Tibial nerve (tissue), 4 donors: ENCODE measurements around the gene DDX60. TPM values are rescaled to one million over a fixed set of nuclear protein-coding genes. Genes with fewer than 3 reads are reported as not detected.

Source experiments
- DNase-seq, 2 donors: peaks; one replicate each; pipeline ENCODE4 v3.0.0-alpha.2; 2019; ENCODE audit warnings: low spot score in 2 of 2
- H3K27ac ChIP-seq, 4 donors: fragments of 200-600 bp; sonication (generic) in 3 of 4; one replicate each; pipeline ENCODE4 v1.5.1; 2017 to 2019; ENCODE audit warnings: mild to moderate bottlenecking in 1 of 4
- H3K27me3 ChIP-seq, 2 donors: fragments of 200-600 bp; sonication (generic) in 1 of 2; one replicate each; pipeline versions ENCODE4 v1.5.1 to v1.6.0; 2017 to 2019
- H3K36me3 ChIP-seq, 3 donors: fragments of 200-600 bp; sonication (generic); one replicate each; pipeline ENCODE4 v1.5.1; 2018 to 2019
- H3K4me1 ChIP-seq, 4 donors: fragments of 200-600 bp; sonication (generic) in 3 of 4; one replicate each; pipeline ENCODE4 v1.5.1; 2017 to 2019
- H3K4me3 ChIP-seq, 4 donors: fragments of 200-600 bp; sonication (generic) in 3 of 4; one replicate each; pipeline ENCODE4 v1.5.1; 2017 to 2019; ENCODE audit warnings: mild to moderate bottlenecking in 1 of 4, moderate library complexity in 1 of 4
- H3K9me3 ChIP-seq, 4 donors: fragments of 200-600 bp; sonication (generic) in 3 of 4; one replicate each; pipeline ENCODE4 v1.5.1; 2017 to 2019
- CTCF ChIP-seq, 5 experiments: fragments of 200-600 bp in 3 of 5; fragments of 450-650 bp in 2 of 5; sonication (generic) in 3 of 5; IDR thresholded peaks; one replicate each; pipeline ENCODE4 v1.5.1; 2016 to 2019; ENCODE audit warnings: antibody characterized with exemption in 5 of 5, mild to moderate bottlenecking in 3 of 5, moderate library complexity in 2 of 5
- EP300 ChIP-seq, 2 donors: sonication (generic); formaldehyde crosslinking; IDR thresholded peaks; one replicate each; pipeline ENCODE4 v1.6.1; 2017; ENCODE audit warnings: antibody characterized with exemption in 2 of 2, mild to moderate bottlenecking in 1 of 2
- POLR2A ChIP-seq, 2 donors: fragments of 450-650 bp; IDR thresholded peaks; one replicate each; pipeline ENCODE4 v1.6.1; 2017; ENCODE audit warnings: antibody characterized with exemption in 2 of 2, mild to moderate bottlenecking in 2 of 2, moderate library complexity in 2 of 2
- WGBS, 2 donors: methylation state at CpG; one replicate each; pipeline ENCODE4 v1.1.5; 2018; 5-methylcytosine and 5-hydroxymethylcytosine counted together
- total RNA-seq, 4 donors: library from RNA; depleted of rRNA; stranded (reverse); fragments of >200 nt; gene quantifications; one replicate each; pipeline ENCODE4 v1.1.0, GENCODE V29; 2016

DDX60 gene
- total RNA-seq, 4 donors from 2014 or later = 9.9 to 33.9 (median 20.6) TPM

DNA sequence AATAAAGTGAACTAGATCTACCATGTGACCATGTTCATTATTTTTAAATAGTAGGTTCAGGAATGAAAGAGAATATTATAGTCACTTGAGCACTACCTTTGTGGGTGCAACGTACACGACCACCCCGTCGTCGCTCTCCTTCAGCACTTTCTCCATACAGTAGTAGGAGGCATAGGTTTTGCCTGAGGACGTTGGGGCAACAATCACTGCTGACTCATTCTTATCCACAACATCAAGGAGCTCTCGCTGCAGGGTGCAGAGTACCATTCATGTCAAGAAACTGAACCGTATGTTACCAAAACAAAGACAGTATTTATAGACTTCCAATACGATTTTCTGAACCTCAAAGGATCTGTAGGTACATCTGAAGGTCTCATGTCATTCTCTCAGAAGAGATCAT is 44.7 kb downstream of the DDX60 start:
- no peak overlapping the region for H3K4me3 ChIP-seq
- peaks cover 0 to 76% (median 12%) of the 10 kb centered on the region in 3 donors for H3K36me3 ChIP-seq
- H3K27ac ChIP-seq = no peak overlapping the region
- WGBS, 2 donors = 83 to 85% methylated on average over 9 of the region's 9 CpGs
- H3K4me1 ChIP-seq = no peaks in the 10 kb centered on the region
- H3K9me3 ChIP-seq = no peaks in the 10 kb centered on the region
- TF ChIP-seq POLR2A (IDR thresholded peaks at IDR 0.05) (no peak), CTCF (IDR thresholded peaks at IDR 0.05) (no peak), EP300 (IDR thresholded peaks at IDR 0.05) (no peak)
- DNase-seq = no peak
- H3K27me3 ChIP-seq = no peaks in the 10 kb centered on the region

GRCh38 chr4:168272488-168272887 is 46.1 kb downstream of the DDX60 start:
- Histone ChIP-seq H3K27ac (no peak overlapping the region), H3K4me3 (no peak overlapping the region), H3K27me3 (no peaks in the 10 kb centered on the region), H3K36me3 (peaks cover 0 to 76% (median 5%) of the 10 kb centered on the region in 3 donors), H3K9me3 (no peaks in the 10 kb centered on the region), H3K4me1 (no peaks in the 10 kb centered on the region)
- no peak for DNase-seq
- TF ChIP-seq EP300 (IDR thresholded peaks at IDR 0.05) (no peak), CTCF (IDR thresholded peaks at IDR 0.05) (no peak), POLR2A (IDR thresholded peaks at IDR 0.05) (no peak)
- WGBS, 2 donors = 93 to 95% methylated on average over 2 of the region's 2 CpGs

DNA sequence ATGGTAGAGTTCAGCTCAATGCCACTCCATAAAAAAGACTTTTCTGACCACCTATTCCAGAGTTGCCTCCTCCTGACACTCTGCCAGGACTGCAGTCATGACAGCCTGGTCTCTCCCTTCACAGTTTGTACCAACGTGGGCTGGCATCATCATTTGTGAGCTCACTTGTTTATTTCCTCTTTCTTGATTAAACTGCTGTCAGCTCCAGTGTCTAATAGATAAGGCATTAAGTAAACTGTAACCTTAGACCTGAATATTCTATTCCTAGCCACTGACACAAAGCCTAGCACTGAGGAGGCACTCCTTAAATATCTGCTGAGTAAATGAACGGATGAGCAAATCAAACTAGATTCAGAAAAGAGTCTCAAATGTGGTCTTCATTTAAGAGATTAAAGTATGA is 48.7 kb downstream of the DDX60 start:
- H3K4me1 ChIP-seq = no peaks in the 10 kb centered on the region
- H3K36me3 ChIP-seq = peaks cover 0 to 81% (median 0%) of the 10 kb centered on the region in 3 donors
- no peak for DNase-seq
- H3K4me3 ChIP-seq = no peak overlapping the region
- H3K27ac ChIP-seq = no peak overlapping the region
- no peaks in the 10 kb centered on the region for H3K9me3 ChIP-seq
- TF ChIP-seq POLR2A (IDR thresholded peaks at IDR 0.05) (no peak), EP300 (IDR thresholded peaks at IDR 0.05) (no peak), CTCF (IDR thresholded peaks at IDR 0.05) (no peak)
- WGBS, 2 donors = 74 to 80% methylated on average over 2 of the region's 2 CpGs
- H3K27me3 ChIP-seq = no peaks in the 10 kb centered on the region

- Histone ChIP-seq H3K36me3 (peaks cover 0 to 68% (median 3%) of the 10 kb centered on the region in 3 donors), H3K27me3 (no peaks in the 10 kb centered on the region), H3K4me3 (no peak overlapping the region), H3K27ac (no peak overlapping the region), H3K9me3 (no peaks in the 10 kb centered on the region), H3K4me1 (no peaks in the 10 kb centered on the region)
- DNase-seq = no peak
- TF ChIP-seq EP300 (IDR thresholded peaks at IDR 0.05) (no peak), POLR2A (IDR thresholded peaks at IDR 0.05) (no peak), CTCF (IDR thresholded peaks at IDR 0.05) (no peak)
- WGBS, 2 donors = 44 to 52% methylated on average over 1 of the region's 1 CpG
These were observed 53.2 kb downstream of the DDX60 start for GRCh38 chr4:168265327-168265726.

GRCh38 chr4:168264903-168265302 is 53.6 kb downstream of the DDX60 start:
- H3K27ac ChIP-seq = no peak overlapping the region
- no peak for TF ChIP-seq EP300 (IDR thresholded peaks at IDR 0.05)
- no peak for TF ChIP-seq POLR2A (IDR thresholded peaks at IDR 0.05)
- no peak for TF ChIP-seq CTCF (IDR thresholded peaks at IDR 0.05)
- no peak overlapping the region for H3K4me3 ChIP-seq
- WGBS, 2 donors = 62 to 87% methylated on average over 3 of the region's 3 CpGs
- no peak for DNase-seq
- H3K9me3 ChIP-seq = no peaks in the 10 kb centered on the region
- no peaks in the 10 kb centered on the region for H3K27me3 ChIP-seq
- H3K36me3 ChIP-seq = peaks cover 0 to 68% (median 3%) of the 10 kb centered on the region in 3 donors
- H3K4me1 ChIP-seq = no peaks in the 10 kb centered on the region
